ENCODE measurements around the gene PPP6R3.

DNA sequence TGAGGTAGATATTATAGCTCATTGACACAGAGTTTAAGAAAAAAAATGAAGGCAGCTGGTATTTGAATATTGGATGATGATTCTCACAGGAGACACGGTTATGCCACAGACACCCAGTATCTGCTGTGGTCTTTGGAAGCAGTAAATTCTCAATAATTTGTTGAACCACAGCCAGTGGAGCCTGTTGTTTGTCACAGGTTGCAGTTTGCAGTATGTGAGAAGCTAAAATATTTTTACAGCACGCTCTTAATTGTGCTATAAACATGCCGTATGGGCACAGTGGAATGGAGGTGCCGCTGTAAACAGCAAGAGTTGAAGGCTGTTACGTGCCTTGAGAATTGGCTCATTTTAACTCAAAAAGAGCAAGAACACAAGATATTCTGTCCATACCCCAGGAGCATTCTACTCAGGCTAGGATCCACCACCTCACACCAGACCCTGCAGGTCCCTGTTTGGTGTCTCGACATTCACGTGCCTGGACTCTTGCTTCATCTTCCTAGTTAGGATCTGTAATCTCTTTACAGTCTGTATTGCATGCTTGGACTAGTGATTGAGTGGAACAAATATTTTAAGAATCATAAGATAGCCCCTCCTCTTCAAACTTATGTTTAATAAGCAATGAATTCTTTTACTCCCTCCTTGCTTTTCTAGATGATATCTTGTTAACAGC, 129.1 kb downstream of the PPP6R3 start:
- TF ChIP-seq, protein P1, sequence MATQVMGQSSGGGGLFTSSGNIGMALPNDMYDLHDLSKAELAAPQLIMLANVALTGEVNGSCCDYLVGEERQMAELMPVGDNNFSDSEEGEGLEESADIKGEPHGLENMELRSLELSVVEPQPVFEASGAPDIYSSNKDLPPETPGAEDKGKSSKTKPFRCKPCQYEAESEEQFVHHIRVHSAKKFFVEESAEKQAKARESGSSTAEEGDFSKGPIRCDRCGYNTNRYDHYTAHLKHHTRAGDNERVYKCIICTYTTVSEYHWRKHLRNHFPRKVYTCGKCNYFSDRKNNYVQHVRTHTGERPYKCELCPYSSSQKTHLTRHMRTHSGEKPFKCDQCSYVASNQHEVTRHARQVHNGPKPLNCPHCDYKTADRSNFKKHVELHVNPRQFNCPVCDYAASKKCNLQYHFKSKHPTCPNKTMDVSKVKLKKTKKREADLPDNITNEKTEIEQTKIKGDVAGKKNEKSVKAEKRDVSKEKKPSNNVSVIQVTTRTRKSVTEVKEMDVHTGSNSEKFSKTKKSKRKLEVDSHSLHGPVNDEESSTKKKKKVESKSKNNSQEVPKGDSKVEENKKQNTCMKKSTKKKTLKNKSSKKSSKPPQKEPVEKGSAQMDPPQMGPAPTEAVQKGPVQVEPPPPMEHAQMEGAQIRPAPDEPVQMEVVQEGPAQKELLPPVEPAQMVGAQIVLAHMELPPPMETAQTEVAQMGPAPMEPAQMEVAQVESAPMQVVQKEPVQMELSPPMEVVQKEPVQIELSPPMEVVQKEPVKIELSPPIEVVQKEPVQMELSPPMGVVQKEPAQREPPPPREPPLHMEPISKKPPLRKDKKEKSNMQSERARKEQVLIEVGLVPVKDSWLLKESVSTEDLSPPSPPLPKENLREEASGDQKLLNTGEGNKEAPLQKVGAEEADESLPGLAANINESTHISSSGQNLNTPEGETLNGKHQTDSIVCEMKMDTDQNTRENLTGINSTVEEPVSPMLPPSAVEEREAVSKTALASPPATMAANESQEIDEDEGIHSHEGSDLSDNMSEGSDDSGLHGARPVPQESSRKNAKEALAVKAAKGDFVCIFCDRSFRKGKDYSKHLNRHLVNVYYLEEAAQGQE (IDR thresholded peaks at IDR 0.05; ENCODE audit: insufficient read depth in 1 of 2, low read depth in 2 of 2, low read length in 2 of 2), result no peak
- TF ChIP-seq TAF1 (IDR thresholded peaks at IDR 0.05; ENCODE audit: borderline replicate concordance, insufficient read depth, low read length), result no peak
